ENCODE measurements around the gene CELSR1.

- TF ChIP-seq POLR2A (IDR thresholded peaks at IDR 0.05) = no peak
- TF ChIP-seq, protein P1, sequence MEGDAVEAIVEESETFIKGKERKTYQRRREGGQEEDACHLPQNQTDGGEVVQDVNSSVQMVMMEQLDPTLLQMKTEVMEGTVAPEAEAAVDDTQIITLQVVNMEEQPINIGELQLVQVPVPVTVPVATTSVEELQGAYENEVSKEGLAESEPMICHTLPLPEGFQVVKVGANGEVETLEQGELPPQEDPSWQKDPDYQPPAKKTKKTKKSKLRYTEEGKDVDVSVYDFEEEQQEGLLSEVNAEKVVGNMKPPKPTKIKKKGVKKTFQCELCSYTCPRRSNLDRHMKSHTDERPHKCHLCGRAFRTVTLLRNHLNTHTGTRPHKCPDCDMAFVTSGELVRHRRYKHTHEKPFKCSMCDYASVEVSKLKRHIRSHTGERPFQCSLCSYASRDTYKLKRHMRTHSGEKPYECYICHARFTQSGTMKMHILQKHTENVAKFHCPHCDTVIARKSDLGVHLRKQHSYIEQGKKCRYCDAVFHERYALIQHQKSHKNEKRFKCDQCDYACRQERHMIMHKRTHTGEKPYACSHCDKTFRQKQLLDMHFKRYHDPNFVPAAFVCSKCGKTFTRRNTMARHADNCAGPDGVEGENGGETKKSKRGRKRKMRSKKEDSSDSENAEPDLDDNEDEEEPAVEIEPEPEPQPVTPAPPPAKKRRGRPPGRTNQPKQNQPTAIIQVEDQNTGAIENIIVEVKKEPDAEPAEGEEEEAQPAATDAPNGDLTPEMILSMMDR (IDR thresholded peaks at IDR 0.05) = no peak
These were observed 162.6 kb downstream of the CELSR1 start for GRCh38 chr22:46374663-46375474.

Data from thyroid gland (tissue), 4 donors.